Measurements from ENCODE around the gene CRTC2.
"Not testable (repeated sequence)": the region's sequence is repeated elsewhere in the genome, so short reads cannot be mapped to it uniquely, and the experiment has no call there.

Gene CRTC2

GRCh38 chr1:153906396-153906795 is 52.0 kb downstream of the CRTC2 start:
- H3K9ac ChIP-seq, result no peak overlapping the region
- H3K4me1 ChIP-seq (ENCODE audit: low read depth, poor library complexity, severe bottlenecking), result peaks cover 31% of the 10 kb centered on the region
- H3K27me3 ChIP-seq (ENCODE audit: insufficient read depth, low read depth), result no peaks in the 10 kb centered on the region
- no peak overlapping the region for H3K4me2 ChIP-seq
- TF ChIP-seq CTCF (conservative IDR thresholded peaks at IDR 0.05; ENCODE audit: low read depth, low read length), result no peak
- peaks cover 56% of the 10 kb centered on the region for H4K20me1 ChIP-seq (ENCODE audit: insufficient read depth)
- peaks cover 4% of the 10 kb centered on the region; the same call in 1 of the 2 replicates for H3K36me3 ChIP-seq (ENCODE audit: insufficient read depth)
- H3K27ac ChIP-seq, result no peak overlapping the region
- H3K79me2 ChIP-seq (ENCODE audit: insufficient read depth, low read depth), result peaks cover 98% of the 10 kb centered on the region
- H2AFZ ChIP-seq (ENCODE audit: low read depth), result no peak overlapping the region
- H3K4me3 ChIP-seq (IDR thresholded peaks at IDR 0.05; ENCODE audit: insufficient read depth, low read depth, low read length), result no peak overlapping the region

- not testable (repeated sequence) for H3K4me3 ChIP-seq (IDR thresholded peaks at IDR 0.05; ENCODE audit: insufficient read depth, low read depth, low read length); H3K27ac ChIP-seq; H3K36me3 ChIP-seq (ENCODE audit: insufficient read depth); H3K27me3 ChIP-seq (ENCODE audit: insufficient read depth, low read depth); H2AFZ ChIP-seq (ENCODE audit: low read depth); H3K9ac ChIP-seq; H3K4me2 ChIP-seq
- peaks cover 98% of the 10 kb centered on the region for H3K79me2 ChIP-seq (ENCODE audit: insufficient read depth, low read depth)
- peaks cover 31% of the 10 kb centered on the region for H3K4me1 ChIP-seq (ENCODE audit: low read depth, poor library complexity, severe bottlenecking)
- H4K20me1 ChIP-seq (ENCODE audit: insufficient read depth), result peaks cover 52% of the 10 kb centered on the region
Observed at GRCh38 chr1:153905908-153906307, 52.5 kb downstream of the CRTC2 start.

GRCh38 chr1:153903841-153904455 is 54.5 kb downstream of the CRTC2 start:
- H3K36me3 ChIP-seq (ENCODE audit: insufficient read depth), result peaks cover 4% of the 10 kb centered on the region; the same call in 1 of the 2 replicates
- TF ChIP-seq CTCF (conservative IDR thresholded peaks at IDR 0.05; ENCODE audit: low read depth, low read length), result no peak
- H3K4me2 ChIP-seq, result peak overlapping the region; percentile 10; the same call in 1 of the 2 replicates
- H3K27ac ChIP-seq, result no peak overlapping the region
- no peak overlapping the region for H2AFZ ChIP-seq (ENCODE audit: low read depth)
- H3K9ac ChIP-seq, result no peak overlapping the region
- H3K4me1 ChIP-seq (ENCODE audit: low read depth, poor library complexity, severe bottlenecking), result peaks cover 31% of the 10 kb centered on the region
- H3K79me2 ChIP-seq (ENCODE audit: insufficient read depth, low read depth), result peaks cover 99% of the 10 kb centered on the region
- H3K4me3 ChIP-seq (IDR thresholded peaks at IDR 0.05; ENCODE audit: insufficient read depth, low read depth, low read length), result no peak overlapping the region
- H4K20me1 ChIP-seq (ENCODE audit: insufficient read depth), result 0 out of 2 replicates have a peak, but pooled peaks cover 54% of the 10 kb centered on the region
- no peaks in the 10 kb centered on the region for H3K27me3 ChIP-seq (ENCODE audit: insufficient read depth, low read depth)

- Histone ChIP-seq H3K79me2 (ENCODE audit: insufficient read depth, low read depth) (peaks cover 98% of the 10 kb centered on the region), H4K20me1 (ENCODE audit: insufficient read depth) (peaks cover 28% of the 10 kb centered on the region; the same call in 1 of the 2 replicates), H3K4me3 (IDR thresholded peaks at IDR 0.05; ENCODE audit: insufficient read depth, low read depth, low read length) (no peak overlapping the region), H3K9ac (no peak overlapping the region), H3K36me3 (ENCODE audit: insufficient read depth) (0 out of 2 replicates have a peak, but pooled peaks cover 7% of the 10 kb centered on the region), H3K4me2 (no peak overlapping the region), H3K27me3 (ENCODE audit: insufficient read depth, low read depth) (no peaks in the 10 kb centered on the region), H3K4me1 (ENCODE audit: low read depth, poor library complexity, severe bottlenecking) (peaks cover 10% of the 10 kb centered on the region), H3K27ac (no peak overlapping the region), H2AFZ (ENCODE audit: low read depth) (no peak overlapping the region)
- TF ChIP-seq CTCF (conservative IDR thresholded peaks at IDR 0.05; ENCODE audit: low read depth, low read length), result no peak
Observed at GRCh38 chr1:153899509-153899908, 58.9 kb downstream of the CRTC2 start.
